IMR-90 (cell line): ENCODE measurements around the gene EML4. TPM values are rescaled to one million over a fixed set of nuclear protein-coding genes. Genes with fewer than 3 reads are reported as not detected.

ENCODE experiments used
- ATAC-seq: fragments of 200-7000 bp; cut with Tn5 transposase; 2 replicates; pipeline ENCODE4 v1.9.1; 2020; ENCODE audit warnings: low read depth, mild to moderate bottlenecking, moderate library complexity
- BruUV-seq: library from RNA; stranded (reverse); fragments of 400-500 nt; replicated peaks from 2 replicates; lab custom pipeline; 2021; lab: Mats Ljungman, UMichigan
- CTCF ChIA-PET: fragments of 300-600 bp; formaldehyde crosslinking; extraction: SDS; loops from one replicate; lab custom pipeline; 2021; ENCODE audit warnings: antibody characterized with exemption; lab: Yijun Ruan, JAX
- POLR2A ChIA-PET: fragments of 300-600 bp; sonication (Branson Sonifier 250); formaldehyde crosslinking; loops from one replicate; lab custom pipeline; 2022; ENCODE audit warnings: antibody characterized with exemption; ENCODE audit not compliant: unreplicated experiment; lab: Charles Lee
- DNase-seq: peaks from one replicate; pipeline ENCODE4 v3.0.0; 2013
- H2AFZ ChIP-seq: replicated peaks from 2 replicates; pipeline ENCODE3; 2013; ENCODE audit warnings: low read length, mild to moderate bottlenecking; ENCODE audit not compliant: poor library complexity
- H2AK5ac ChIP-seq: 2 replicates; pipeline ENCODE4 v1.6.1; 2013; ENCODE audit warnings: low read depth, low read length, inconsistent platforms
- H2AK9ac ChIP-seq: replicated peaks from 2 replicates; pipeline ENCODE3; 2013; ENCODE audit warnings: mild to moderate bottlenecking, low read depth, low read length, moderate library complexity; ENCODE audit not compliant: poor library complexity
- H2BK120ac ChIP-seq: 2 replicates; pipeline ENCODE4 v1.6.1; 2013; ENCODE audit warnings: low read depth, low read length, inconsistent platforms
- H2BK15ac ChIP-seq: 3 replicates; pipeline ENCODE4 v1.6.1; 2013; ENCODE audit warnings: low read depth, low read length, inconsistent platforms
- H2BK20ac ChIP-seq: 2 replicates; pipeline ENCODE4 v1.6.1; 2013; ENCODE audit warnings: low read depth, mild to moderate bottlenecking, inconsistent platforms, low read length, moderate library complexity
- H2BK5ac ChIP-seq: 2 replicates; pipeline ENCODE4 v1.6.1; 2013; ENCODE audit warnings: mild to moderate bottlenecking, low read depth, low read length, inconsistent platforms; ENCODE audit not compliant: poor library complexity, severe bottlenecking
- H3K14ac ChIP-seq: replicated peaks from 2 replicates; pipeline ENCODE4 v1.6.1; 2013; ENCODE audit warnings: low read depth, low read length, inconsistent platforms
- H3K18ac ChIP-seq: 2 replicates; pipeline ENCODE4 v1.6.1; 2013; ENCODE audit warnings: low read depth, low read length, control low read depth
- H3K23ac ChIP-seq: 2 replicates; pipeline ENCODE4 v1.6.1; 2013; ENCODE audit warnings: low read depth, low read length, inconsistent platforms
- H3K27ac ChIP-seq: 2 replicates; pipeline ENCODE4 v1.5.1; 2013; ENCODE audit warnings: mild to moderate bottlenecking, control low read depth, low read length; ENCODE audit not compliant: insufficient read depth
- H3K27me3 ChIP-seq: 2 replicates; pipeline ENCODE4 v1.6.1; 2013; ENCODE audit warnings: low read length; ENCODE audit not compliant: control insufficient read depth, insufficient read depth
- H3K36me3 ChIP-seq: 2 replicates; pipeline ENCODE4 v1.6.1; 2013; ENCODE audit warnings: low read length, mixed read lengths; ENCODE audit not compliant: control insufficient read depth, insufficient read depth
- H3K4ac ChIP-seq: 2 replicates; pipeline ENCODE4 v1.6.1; 2013; ENCODE audit warnings: low read depth, low read length, inconsistent platforms
- H3K4me1 ChIP-seq: 2 replicates; pipeline ENCODE4 v1.6.1; 2013; ENCODE audit warnings: low read length, mixed read lengths; ENCODE audit not compliant: control insufficient read depth, insufficient read depth
- H3K4me2 ChIP-seq: 2 replicates; pipeline ENCODE4 v1.6.1; 2013; ENCODE audit warnings: low read depth, mild to moderate bottlenecking, control low read depth, low read length, moderate library complexity
- H3K4me3 ChIP-seq: 2 replicates; pipeline ENCODE4 v1.5.1; 2013; ENCODE audit warnings: low read depth, mild to moderate bottlenecking, control low read depth, low read length, moderate library complexity; ENCODE audit not compliant: insufficient read depth
- H3K56ac ChIP-seq: 2 replicates; pipeline ENCODE4 v1.6.1; 2013; ENCODE audit warnings: low read length, inconsistent platforms; ENCODE audit not compliant: insufficient read depth; ENCODE audit errors: extremely low read depth
- H3K79me1 ChIP-seq, 2 experiments: 2 replicates each; pipeline ENCODE4 v1.6.1; 2013; ENCODE audit warnings: low read length in 2 of 2, inconsistent platforms in 1 of 2, low read depth in 1 of 2
- H3K9ac ChIP-seq: 2 replicates; pipeline ENCODE4 v1.6.1; 2013; ENCODE audit warnings: low read depth, low read length, control low read depth
- H3K9me1 ChIP-seq: 2 replicates; pipeline ENCODE4 v1.6.1; 2013; ENCODE audit warnings: low read length, inconsistent platforms; ENCODE audit not compliant: insufficient read depth
- H3K9me3 ChIP-seq: 2 replicates; pipeline ENCODE4 v1.6.1; 2013; ENCODE audit warnings: low read length; ENCODE audit not compliant: control insufficient read depth, insufficient read depth
- H4K20me1 ChIP-seq: 2 replicates; pipeline ENCODE4 v1.6.1; 2013; ENCODE audit warnings: low read length, inconsistent platforms; ENCODE audit not compliant: insufficient read depth
- H4K5ac ChIP-seq: 2 replicates; pipeline ENCODE4 v1.6.1; 2013; ENCODE audit warnings: mild to moderate bottlenecking, low read depth, low read length, control low read depth
- H4K8ac ChIP-seq, 2 experiments: 2 replicates each; pipeline ENCODE4 v1.6.1; 2013; ENCODE audit warnings: low read depth in 2 of 2, low read length in 2 of 2, control low read depth in 1 of 2, inconsistent platforms in 1 of 2
- H4K91ac ChIP-seq: 2 replicates; pipeline ENCODE4 v1.6.1; 2013; ENCODE audit warnings: low read depth, low read length, inconsistent platforms; ENCODE audit not compliant: insufficient read depth
- FOS ChIP-seq: fragments of 150-350 bp; IDR thresholded peaks from 2 replicates; pipeline ENCODE4 v1.6.1; 2016; ENCODE audit warnings: low read depth, low read length
- MAFK ChIP-seq: IDR thresholded peaks from 2 replicates; pipeline ENCODE4 v1.6.1; 2012; ENCODE audit warnings: low read depth, low read length, improper control_type of control experiment
- NFE2L2 ChIP-seq: fragments of 150-350 bp; IDR thresholded peaks from 2 replicates; pipeline ENCODE4 v1.6.1; 2016; ENCODE audit warnings: low read depth, mild to moderate bottlenecking, low read length
- RAD21 ChIP-seq: IDR thresholded peaks from 2 replicates; pipeline ENCODE4 v1.6.1; 2012; ENCODE audit warnings: low read length, improper control_type of control experiment
- RFX5 ChIP-seq: IDR thresholded peaks from 2 replicates; pipeline ENCODE4 v1.8.0; 2012; ENCODE audit warnings: low read depth, mild to moderate bottlenecking, low read length, moderate library complexity
- SMC3 ChIP-seq: fragments of 150-350 bp; IDR thresholded peaks from 2 replicates; pipeline ENCODE4 v1.6.1; 2016; ENCODE audit warnings: low read depth, mild to moderate bottlenecking, antibody characterized with exemption, low read length, moderate library complexity
- WGBS, 2 experiments: methylation state at CpG; one replicate each; pipeline versions ENCODE4 v1.1.5 to v1.1.7; 2013; ENCODE audit warnings: missing lambda C conversion rate in 2 of 2; ENCODE audit not compliant: insufficient read length in 1 of 2; ENCODE audit errors: extremely low coverage in 2 of 2; 5-methylcytosine and 5-hydroxymethylcytosine counted together
- dilution Hi-C: fragments of 300-500 bp; cut with HindIII; formaldehyde crosslinking; loops from one replicate; pipeline ENCODE4 v1.14.3; 2018; ENCODE audit warnings: low sequenced_read_pairs; ENCODE audit not compliant: unreplicated experiment
- in situ Hi-C: fragments of 300-500 bp; cut with MboI; formaldehyde crosslinking; loops from 3 replicates; pipeline ENCODE4 v1.14.3; 2019; ENCODE audit warnings: low sequenced_read_pairs, inconsistent platforms, mixed read lengths
- intact Hi-C: fragments of 100-400 bp; cut with micrococcal nuclease; formaldehyde crosslinking; loops from 2 replicates; pipeline ENCODE4 v1.10.0; 2022
- polyA plus RNA-seq, 3 experiments: library from polyadenylated mRNA; depleted of rRNA; stranded (reverse); fragments of >200 nt; gene quantifications; 2 replicates each; pipeline ENCODE4 v1.2.3, GENCODE V29; 2012; ENCODE audit warnings: low replicate concordance in 1 of 3
- total RNA-seq: library from RNA; depleted of rRNA; stranded (reverse); fragments of >200 nt; gene quantifications from 2 replicates; pipeline ENCODE4 v1.2.3, GENCODE V29; 2012
- TF ChIP-seq, protein P1 (sequence below): conservative IDR thresholded peaks from 2 replicates; pipeline ENCODE4 v1.5.1; 2012; ENCODE audit warnings: mild to moderate bottlenecking, low read depth, low read length, improper control_type of control experiment

The EML4 gene
- total and polyA plus RNA-seq, 2 of the 4 experiments (the other 2 are of a cell fraction) = 29.7 to 73.7 TPM

GRCh38 chr2:42360493-42360889, 191.3 kb downstream of the EML4 start:
- Histone ChIP-seq H3K27ac (peak overlapping the region; percentile 94), H2BK120ac (no peak overlapping the region), H4K91ac (peak overlapping the region; percentile 61), H3K9me1 (peaks cover 10% of the 10 kb centered on the region), H3K9ac (peak overlapping the region; percentile 92), H3K4me1 (peaks cover 4% of the 10 kb centered on the region), H3K36me3 (0 out of 2 replicates have a peak, but pooled peaks cover 1% of the 10 kb centered on the region), H3K56ac (peak overlapping the region; percentile 73; the same call in 1 of the 2 replicates), H3K79me1 (peaks cover 11 to 41% of the 10 kb centered on the region in 2 experiments), H2AK9ac (peak overlapping the region; percentile 96), H2BK5ac (peak overlapping the region; percentile 79), H3K4me2 (peak overlapping the region; percentile 99), H4K20me1 (peaks cover 40% of the 10 kb centered on the region), H2AK5ac (peak overlapping the region; percentile 86; the same call in 1 of the 2 replicates), H2AFZ (peak overlapping the region; percentile 97), H4K5ac (peak overlapping the region; percentile 63; the same call in 1 of the 2 replicates), H3K23ac (peak overlapping the region; percentile 80; the same call in 1 of the 2 replicates), H4K8ac (peak overlapping the region; percentile 89 to 98), H2BK15ac (no peak overlapping the region), H3K14ac (peak overlapping the region; percentile 80), H3K9me3 (no peaks in the 10 kb centered on the region), H2BK20ac (no peak overlapping the region), H3K18ac (no peak overlapping the region; the same call in 1 of the 2 replicates), H3K27me3 (peaks cover 2% of the 10 kb centered on the region), H3K4ac (peak overlapping the region; percentile 87), H3K4me3 (peak overlapping the region; percentile 86)
- intact Hi-C loops (loop anchor here (5.0 to 10.0 kb wide), 3 partner anchors 62 to 506 kb away; no protein-coding TSS in a partner anchor), in situ Hi-C loops (no loop called here), dilution Hi-C loops (no loop called here)
- 0% methylated on average over 3 of the region's 15 CpGs; no CpG with 5 or more reads in 1 of the 2 experiments for WGBS, 2 experiments
- DNase-seq = no peak
- BruUV-seq = no TSS peak
- ChIA-PET CTCF (no interaction called here), POLR2A (no interaction called here)
- ATAC-seq = no peak
- TF ChIP-seq, protein P1, sequence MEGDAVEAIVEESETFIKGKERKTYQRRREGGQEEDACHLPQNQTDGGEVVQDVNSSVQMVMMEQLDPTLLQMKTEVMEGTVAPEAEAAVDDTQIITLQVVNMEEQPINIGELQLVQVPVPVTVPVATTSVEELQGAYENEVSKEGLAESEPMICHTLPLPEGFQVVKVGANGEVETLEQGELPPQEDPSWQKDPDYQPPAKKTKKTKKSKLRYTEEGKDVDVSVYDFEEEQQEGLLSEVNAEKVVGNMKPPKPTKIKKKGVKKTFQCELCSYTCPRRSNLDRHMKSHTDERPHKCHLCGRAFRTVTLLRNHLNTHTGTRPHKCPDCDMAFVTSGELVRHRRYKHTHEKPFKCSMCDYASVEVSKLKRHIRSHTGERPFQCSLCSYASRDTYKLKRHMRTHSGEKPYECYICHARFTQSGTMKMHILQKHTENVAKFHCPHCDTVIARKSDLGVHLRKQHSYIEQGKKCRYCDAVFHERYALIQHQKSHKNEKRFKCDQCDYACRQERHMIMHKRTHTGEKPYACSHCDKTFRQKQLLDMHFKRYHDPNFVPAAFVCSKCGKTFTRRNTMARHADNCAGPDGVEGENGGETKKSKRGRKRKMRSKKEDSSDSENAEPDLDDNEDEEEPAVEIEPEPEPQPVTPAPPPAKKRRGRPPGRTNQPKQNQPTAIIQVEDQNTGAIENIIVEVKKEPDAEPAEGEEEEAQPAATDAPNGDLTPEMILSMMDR = no peak
- TF ChIP-seq MAFK (no peak), FOS (no peak), RAD21 (no peak), SMC3 (no peak), RFX5 (no peak), NFE2L2 (no peak)
